Testis (tissue), 3 donors: Measurements from ENCODE around the gene C14orf93. TPM values are rescaled to one million over a fixed set of nuclear protein-coding genes. Genes with fewer than 3 reads are reported as not detected.

Source experiments
- DNase-seq: peaks from one replicate; pipeline ENCODE4 v3.0.0-alpha.2; 2019
- H3K27ac ChIP-seq, 2 donors: fragments of 200-600 bp; sonication (generic); one replicate each; pipeline ENCODE4 v1.5.1; 2019
- H3K27me3 ChIP-seq: fragments of 200-600 bp; sonication (generic); one replicate; pipeline ENCODE4 v1.5.1; 2019
- H3K36me3 ChIP-seq: fragments of 200-600 bp; sonication (generic); one replicate; pipeline ENCODE4 v1.5.1; 2017; ENCODE audit warnings: low read depth; ENCODE audit errors: missing control alignments
- H3K4me1 ChIP-seq: fragments of 200-600 bp; sonication (generic); one replicate; pipeline ENCODE4 v1.5.1; 2019
- H3K4me3 ChIP-seq, 2 donors: fragments of 200-600 bp; sonication (generic); one replicate each; pipeline ENCODE4 v1.5.1; 2017 to 2019
- H3K9me3 ChIP-seq: fragments of 200-600 bp; sonication (generic); one replicate; pipeline ENCODE4 v1.5.1; 2017
- CTCF ChIP-seq, 3 experiments: fragments of 450-650 bp in 2 of 3; fragments of 200-600 bp in 1 of 3; sonication (generic) in 1 of 3; IDR thresholded peaks; one replicate each; pipeline ENCODE4 v1.5.1; 2016 to 2019; ENCODE audit warnings: antibody characterized with exemption in 3 of 3, mild to moderate bottlenecking in 2 of 3, moderate library complexity in 1 of 3
- POLR2A ChIP-seq: fragments of 450-650 bp; IDR thresholded peaks from one replicate; pipeline ENCODE4 v1.6.1; 2017; ENCODE audit warnings: antibody characterized with exemption, mild to moderate bottlenecking, moderate library complexity
- WGBS, 2 donors: methylation state at CpG; one replicate each; pipeline ENCODE4 v1.1.5; 2018; 5-methylcytosine and 5-hydroxymethylcytosine counted together
- intact Hi-C: fragments of 100-400 bp; cut with DNase I; formaldehyde crosslinking; loops from one replicate; pipeline ENCODE4 v1.15.1; 2023; ENCODE audit warnings: low total_unique reads
- polyA plus RNA-seq: library from polyadenylated mRNA; stranded (reverse); fragments of 350-450 nt; fragmentation: Illumina TruSeq; extraction: RNeasy Lipid Tissue Mini Kit (QIAGEN cat#74804); gene quantifications from one replicate; pipeline ENCODE4 v1.2.3, GENCODE V29; 2014; ENCODE audit warnings: low read depth, low replicate concordance; ENCODE audit not compliant: insufficient read depth
- total RNA-seq, 2 donors: library from RNA; depleted of rRNA; stranded (reverse); fragments of >200 nt; gene quantifications; one replicate each; pipeline ENCODE4 v1.2.3, GENCODE V29; 2016

The C14orf93 gene
- total and polyA plus RNA-seq, 3 donors from 2014 or later: 4.5 to 17.5 (median 12.5) TPM

DNA sequence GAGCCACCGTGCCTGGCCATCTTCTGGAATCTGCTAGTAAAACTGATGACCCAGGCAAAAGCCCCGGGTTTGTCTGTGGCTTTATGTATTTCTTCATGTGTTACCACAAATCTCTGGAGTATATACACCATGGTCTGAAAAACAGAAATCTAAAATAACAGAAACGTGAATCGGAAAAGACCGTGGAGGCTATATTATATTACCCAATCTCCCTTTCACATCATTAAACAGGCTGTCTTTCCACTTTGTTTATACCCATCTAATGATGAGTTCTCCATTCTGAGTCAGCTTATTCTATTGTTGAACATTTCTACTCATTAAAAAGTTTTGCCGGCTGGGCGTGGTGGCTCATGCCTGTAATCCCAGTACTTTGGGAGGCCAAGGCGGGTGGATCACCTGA is 18.1 kb downstream of the C14orf93 start:
- Histone ChIP-seq H3K27me3 (no peaks in the 10 kb centered on the region), H3K36me3 (no peaks in the 10 kb centered on the region), H3K4me1 (peaks cover 3% of the 10 kb centered on the region), H3K9me3 (no peaks in the 10 kb centered on the region), H3K4me3 (no peak overlapping the region), H3K27ac (no peak overlapping the region)
- DNase-seq: no peak
- WGBS, 2 donors: 96 to 97% methylated on average over 8 of the region's 8 CpGs
- intact Hi-C loops: no loop called here
- TF ChIP-seq CTCF (IDR thresholded peaks at IDR 0.05) (no peak), POLR2A (no peak)

- Histone ChIP-seq H3K4me3 (no peak overlapping the region), H3K27ac (no peak overlapping the region), H3K36me3 (no peaks in the 10 kb centered on the region), H3K9me3 (no peaks in the 10 kb centered on the region), H3K27me3 (no peaks in the 10 kb centered on the region), H3K4me1 (no peaks in the 10 kb centered on the region)
- TF ChIP-seq CTCF (IDR thresholded peaks at IDR 0.05) (no peak), POLR2A (no peak)
- intact Hi-C loops: loop anchor here (5.0 kb wide), 1 partner anchor 70 kb away; the partner anchor contains the start of gene CDH24
- 84 to 89% methylated on average over 7 to 8 of the region's 8 CpGs for WGBS, 2 donors
- DNase-seq: no peak
Measured at GRCh38 chr14:22987291-22987690, 22.7 kb downstream of the C14orf93 start.

GRCh38 chr14:22986508-22987054 is 23.4 kb downstream of the C14orf93 start:
- intact Hi-C loops: loop anchor here (5.0 kb wide), 1 partner anchor 71 kb away; the partner anchor contains the start of gene CDH24
- DNase-seq: peak; percentile 96
- no peaks in the 10 kb centered on the region for H3K4me1 ChIP-seq
- H3K9me3 ChIP-seq: no peaks in the 10 kb centered on the region
- 35 to 38% methylated on average over 5 of the region's 5 CpGs for WGBS, 2 donors
- H3K27ac ChIP-seq: no peak overlapping the region
- no peak overlapping the region for H3K4me3 ChIP-seq
- no peaks in the 10 kb centered on the region for H3K27me3 ChIP-seq
- TF ChIP-seq CTCF (IDR thresholded peaks at IDR 0.05) (peak; percentile 93 to 95 (median 94)), POLR2A (no peak)
- H3K36me3 ChIP-seq: no peaks in the 10 kb centered on the region

GRCh38 chr14:22985894-22986507 is 23.9 kb downstream of the C14orf93 start:
- Histone ChIP-seq H3K4me3 (no peak overlapping the region), H3K27ac (no peak overlapping the region), H3K9me3 (no peaks in the 10 kb centered on the region), H3K27me3 (no peaks in the 10 kb centered on the region), H3K36me3 (no peaks in the 10 kb centered on the region), H3K4me1 (peaks cover under 1% of the 10 kb centered on the region)
- intact Hi-C loops: loop anchor here (5.0 kb wide), 1 partner anchor 71 kb away; the partner anchor contains the start of gene CDH24
- DNase-seq: no peak
- TF ChIP-seq CTCF (IDR thresholded peaks at IDR 0.05): no peak
- TF ChIP-seq POLR2A: no peak
- 54 to 72% methylated on average over 2 of the region's 2 CpGs for WGBS, 2 donors
